GM18526 (cell line): ENCODE measurements around the gene ZNF804B.

Experiments
- POLR2A ChIP-seq: IDR thresholded peaks from 3 replicates; pipeline ENCODE4 v1.6.1; 2011; ENCODE audit not compliant: insufficient read length; ENCODE audit errors: extremely low read depth

ZNF804B gene

DNA sequence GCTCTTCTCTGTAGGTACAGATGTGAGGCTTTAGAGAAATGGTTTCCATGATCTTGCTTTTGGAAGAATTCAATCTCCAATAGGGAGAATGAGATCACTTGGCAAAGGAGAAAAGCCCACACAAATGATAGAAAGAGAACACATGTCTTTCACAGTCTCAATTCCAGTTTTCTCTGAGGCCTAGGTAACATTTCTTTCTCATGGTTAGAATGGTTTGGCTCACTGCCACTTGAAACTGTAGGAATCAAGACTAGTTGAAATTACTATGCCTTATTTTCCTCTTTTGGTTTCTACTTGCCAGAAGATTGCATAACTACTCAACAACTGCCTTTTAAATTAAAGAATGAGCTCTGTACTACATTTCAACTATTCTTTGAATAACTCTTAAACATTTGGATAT, 312.6 kb downstream of the ZNF804B start:
- TF ChIP-seq POLR2A, result no peak

DNA sequence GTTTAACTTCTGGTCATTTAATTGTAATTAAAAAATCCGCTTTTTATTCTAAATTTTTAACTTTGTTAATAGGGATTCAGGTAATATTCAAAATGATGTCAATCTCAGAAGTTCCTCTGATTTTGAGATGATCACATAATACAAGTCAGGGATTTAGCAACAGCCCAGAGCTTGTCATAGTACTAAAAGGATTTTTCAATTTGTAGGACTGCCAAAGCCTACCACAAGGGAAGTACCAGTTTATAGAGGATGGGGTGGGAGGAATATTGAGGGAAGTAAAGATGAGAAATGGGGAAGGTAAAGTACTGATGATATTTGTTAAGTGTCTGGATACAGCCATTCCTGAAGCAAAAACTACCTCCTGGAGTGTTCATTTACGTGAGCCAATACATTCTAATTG, 314.3 kb downstream of the ZNF804B start:
- TF ChIP-seq POLR2A, result no peak

DNA sequence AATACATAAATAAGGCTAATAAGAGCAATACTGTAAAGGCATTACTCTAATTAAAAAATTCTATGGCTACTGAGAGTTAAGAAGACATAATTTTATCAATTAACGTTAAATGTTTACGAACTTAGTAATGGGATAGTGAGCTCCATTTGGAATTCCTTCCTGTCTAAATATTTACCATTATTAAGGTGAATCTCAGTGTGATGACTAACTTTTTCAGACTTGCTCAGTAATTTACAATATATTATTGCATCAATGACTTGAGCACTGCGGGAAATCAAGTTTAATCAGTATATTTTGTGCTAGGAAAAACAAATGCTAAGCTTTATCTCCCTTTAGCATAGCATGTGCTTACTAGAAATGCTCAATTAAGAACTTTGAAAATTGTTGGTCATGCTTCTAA, 318.5 kb downstream of the ZNF804B start:
- no peak for TF ChIP-seq POLR2A

GRCh38 chr7:89085580-89085979, 326.1 kb downstream of the ZNF804B start:
- TF ChIP-seq POLR2A, result no peak

GRCh38 chr7:89091550-89091949, 332.1 kb downstream of the ZNF804B start:
- TF ChIP-seq POLR2A, result no peak

DNA sequence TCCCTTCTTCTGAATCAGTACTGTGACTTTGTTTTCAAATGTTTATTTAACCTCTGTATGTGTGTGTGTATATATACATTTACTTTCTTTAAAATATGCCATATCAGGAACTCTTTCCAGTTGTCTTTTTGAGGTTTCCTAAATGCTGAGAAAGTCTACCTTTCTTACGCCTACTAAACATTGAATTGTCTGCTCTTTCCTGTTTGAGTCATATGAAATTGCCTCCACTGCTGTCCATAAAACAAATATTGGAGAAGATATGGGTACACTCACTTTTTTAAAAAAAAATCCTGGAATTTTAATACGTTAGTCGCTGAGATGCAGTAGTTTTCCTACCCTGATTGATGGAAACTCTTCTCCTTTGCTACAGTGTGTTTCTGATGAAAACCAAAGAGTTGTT, 334.8 kb downstream of the ZNF804B start:
- no peak for TF ChIP-seq POLR2A

DNA sequence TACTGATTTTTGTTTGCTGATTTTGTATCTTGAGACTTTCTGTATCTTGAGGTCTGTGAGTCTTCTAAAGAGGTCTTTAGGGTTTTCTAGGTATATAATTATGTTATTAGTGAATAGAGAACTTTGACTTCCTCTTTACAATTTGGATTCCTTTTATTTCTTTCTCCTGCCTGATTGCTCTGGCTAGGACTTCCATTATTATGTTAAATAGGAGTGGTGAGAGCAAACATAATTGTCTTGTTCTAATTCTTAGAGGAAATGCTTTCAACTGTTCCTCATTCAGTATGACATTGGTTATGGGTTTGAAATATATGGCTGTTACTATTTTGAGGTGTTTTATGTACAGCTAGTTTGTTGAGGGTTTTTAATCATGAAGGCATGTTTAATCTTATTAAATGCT, 344.1 kb downstream of the ZNF804B start:
- TF ChIP-seq POLR2A, result no peak

- no peak for TF ChIP-seq POLR2A
Observed at GRCh38 chr7:89104748-89105685, 345.5 kb downstream of the ZNF804B start.

GRCh38 chr7:89123871-89124270, 364.4 kb downstream of the ZNF804B start:
- TF ChIP-seq POLR2A, result no peak

GRCh38 chr7:89129600-89130375, 370.3 kb downstream of the ZNF804B start:
- no peak for TF ChIP-seq POLR2A

GRCh38 chr7:89133357-89133756, 373.9 kb downstream of the ZNF804B start:
- TF ChIP-seq POLR2A, result no peak

DNA sequence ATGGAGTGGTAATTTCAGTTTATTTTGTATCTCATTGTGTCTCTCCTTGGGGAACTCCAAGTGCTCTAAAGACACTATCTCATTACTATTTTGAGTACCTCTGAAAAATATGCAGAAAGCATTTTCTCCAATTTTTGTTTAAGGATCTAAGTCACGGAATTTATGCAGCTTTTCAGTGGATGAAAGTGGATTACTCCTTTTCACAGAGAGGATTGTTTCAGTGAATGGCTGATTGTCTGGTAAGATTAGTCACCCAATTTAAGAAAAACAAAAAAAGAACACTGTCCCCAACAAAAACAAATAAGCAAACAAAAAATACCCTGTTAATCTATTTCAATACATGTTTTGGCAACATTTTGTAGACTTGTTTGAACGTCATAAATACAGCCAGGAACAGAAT, 374.3 kb downstream of the ZNF804B start:
- TF ChIP-seq POLR2A, result no peak

DNA sequence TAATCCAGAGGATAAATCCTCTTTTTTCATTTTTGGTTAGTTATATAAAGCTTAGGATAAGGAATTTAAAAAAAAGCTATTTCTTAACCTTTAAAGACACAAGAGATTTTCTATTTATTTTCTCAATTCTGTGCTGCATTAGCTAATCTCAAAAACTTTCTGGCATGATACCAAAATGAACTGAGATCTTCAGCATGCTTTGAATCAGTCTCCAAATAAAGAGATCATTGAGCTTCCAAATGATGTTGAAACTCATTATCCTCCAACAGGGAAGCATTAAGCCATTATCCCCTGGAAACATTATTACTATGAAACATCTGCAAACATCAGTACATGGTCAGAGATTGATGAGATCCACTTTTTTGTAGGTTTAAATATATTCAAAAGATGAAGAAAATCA, 386.3 kb downstream of the ZNF804B start:
- TF ChIP-seq POLR2A, result no peak

- no peak for TF ChIP-seq POLR2A
Observed at GRCh38 chr7:89160107-89160506, 400.6 kb downstream of the ZNF804B start.

DNA sequence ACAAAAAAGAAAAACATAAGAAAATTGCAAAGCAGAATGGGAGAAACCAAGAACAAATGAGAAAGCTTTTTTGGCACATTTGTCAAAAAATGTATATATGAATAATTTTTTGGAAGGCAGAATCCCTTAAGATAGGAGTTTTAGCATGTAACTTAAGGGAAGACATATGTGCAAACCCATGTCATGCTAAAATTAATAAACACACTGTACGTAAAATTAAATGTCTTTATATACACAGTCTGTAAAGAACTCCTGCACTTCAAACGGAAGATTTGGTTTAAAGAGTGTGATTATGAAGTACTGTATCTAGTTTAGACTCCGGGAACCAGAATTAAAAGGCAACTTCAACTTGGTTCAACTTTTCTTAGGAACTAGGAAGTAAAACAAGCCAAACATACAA, 405.9 kb downstream of the ZNF804B start:
- TF ChIP-seq POLR2A, result no peak

GRCh38 chr7:89170628-89171027, 411.1 kb downstream of the ZNF804B start:
- no peak for TF ChIP-seq POLR2A
